GM12878 (cell line): ENCODE data around the gene SNX12. TPM values are rescaled to one million over a fixed set of nuclear protein-coding genes. Genes with fewer than 3 reads are reported as not detected.
A peak's percentile ranks its signal among the peaks of the same experiment; 100 is the strongest.

ENCODE experiments used
- ATF7 ChIP-seq: fragments of 450-650 bp; IDR thresholded peaks from 2 replicates; pipeline ENCODE4 v1.6.1; 2016; ENCODE audit warnings: low read depth, mild to moderate bottlenecking
- BACH1 ChIP-seq: fragments of 450-650 bp; IDR thresholded peaks from 2 replicates; pipeline ENCODE4 v1.6.1; 2017; ENCODE audit warnings: mild to moderate bottlenecking, borderline replicate concordance
- BRCA1 ChIP-seq: IDR thresholded peaks from 2 replicates; pipeline ENCODE4 v1.6.1; 2011; ENCODE audit warnings: low read depth, low read length, improper control_type of control experiment
- CBX5 ChIP-seq: sonication (generic); IDR thresholded peaks from 2 replicates; pipeline ENCODE4 v1.6.1; 2016; ENCODE audit warnings: low read depth, moderate library complexity, mild to moderate bottlenecking, inconsistent platforms
- CREB1 ChIP-seq: IDR thresholded peaks from 2 replicates; pipeline ENCODE4 v1.6.1; 2012; ENCODE audit warnings: low read depth, mild to moderate bottlenecking, inconsistent platforms
- GATAD2B ChIP-seq: fragments of 450-650 bp; conservative IDR thresholded peaks from 2 replicates; pipeline ENCODE4 v1.6.1; 2017; ENCODE audit warnings: low read depth, mild to moderate bottlenecking, moderate library complexity
- IKZF2 ChIP-seq, 2 experiments: fragments of 450-650 bp; IDR thresholded peaks; 2 replicates each; pipeline ENCODE4 v1.6.1; 2017; ENCODE audit warnings: mild to moderate bottlenecking in 2 of 2, moderate library complexity in 2 of 2
- IRF4 ChIP-seq: IDR thresholded peaks from 2 replicates; pipeline ENCODE4 v1.6.1; 2011; ENCODE audit warnings: low read depth, low read length
- JUND ChIP-seq: IDR thresholded peaks from 2 replicates; pipeline ENCODE4 v1.6.1; 2012; ENCODE audit warnings: low read depth, mild to moderate bottlenecking, low read length, improper control_type of control experiment, moderate library complexity
- MLLT1 ChIP-seq: fragments of 450-650 bp; IDR thresholded peaks from 2 replicates; pipeline ENCODE4 v1.6.1; 2016; ENCODE audit warnings: mild to moderate bottlenecking
- MTA3 ChIP-seq: IDR thresholded peaks from 2 replicates; pipeline ENCODE4 v1.6.1; 2012; ENCODE audit warnings: low read length, inconsistent platforms, borderline replicate concordance
- NFYB ChIP-seq: IDR thresholded peaks from 2 replicates; pipeline ENCODE4 v1.6.1; 2011; ENCODE audit warnings: low read depth, mild to moderate bottlenecking, low read length, improper control_type of control experiment, moderate library complexity; ENCODE audit not compliant: insufficient read depth
- NR2C2 ChIP-seq: IDR thresholded peaks from 2 replicates; pipeline ENCODE4 v1.6.1; 2011; ENCODE audit warnings: borderline replicate concordance, low read depth; ENCODE audit not compliant: control insufficient read depth, insufficient read length
- NRF1 ChIP-seq: conservative IDR thresholded peaks from 2 replicates; pipeline ENCODE4 v1.6.1; 2011; ENCODE audit warnings: mild to moderate bottlenecking, low read depth, low read length, improper control_type of control experiment
- PAX5 ChIP-seq: IDR thresholded peaks from 2 replicates; pipeline ENCODE4 v1.6.1; 2011; ENCODE audit warnings: low read depth, low read length, borderline replicate concordance
- PML ChIP-seq: IDR thresholded peaks from 2 replicates; pipeline ENCODE4 v1.6.1; 2012; ENCODE audit warnings: low read length, inconsistent platforms
- POU2F2 ChIP-seq: IDR thresholded peaks from 3 replicates; pipeline ENCODE4 v1.6.1; 2011; ENCODE audit warnings: low read depth, mild to moderate bottlenecking, low read length, borderline replicate concordance
- RELA ChIP-seq: fragments of 450-650 bp; IDR thresholded peaks from 2 replicates; pipeline ENCODE4 v1.8.0; 2014; ENCODE audit warnings: borderline replicate concordance; ENCODE audit not compliant: partially characterized antibody
- RFX5 ChIP-seq: IDR thresholded peaks from 2 replicates; pipeline ENCODE4 v1.6.1; 2011; ENCODE audit warnings: low read depth, low read length, improper control_type of control experiment
- SIN3A ChIP-seq: IDR thresholded peaks from 2 replicates; pipeline ENCODE4 v1.6.1; 2012; ENCODE audit warnings: low read depth, low read length, improper control_type of control experiment
- SMAD1 ChIP-seq: fragments of 450-650 bp; IDR thresholded peaks from 2 replicates; pipeline ENCODE4 v1.6.1; 2018; ENCODE audit warnings: mild to moderate bottlenecking, low read depth; ENCODE audit not compliant: partially characterized antibody
- SPI1 ChIP-seq: IDR thresholded peaks from 2 replicates; pipeline ENCODE4 v1.6.1; 2011; ENCODE audit warnings: low read depth, mild to moderate bottlenecking, low read length, moderate library complexity, borderline replicate concordance; ENCODE audit not compliant: insufficient read depth
- STAT3 ChIP-seq: IDR thresholded peaks from 2 replicates; pipeline ENCODE4 v1.6.1; 2011; ENCODE audit warnings: low read depth, low read length, improper control_type of control experiment
- TARDBP ChIP-seq: IDR thresholded peaks from 2 replicates; pipeline ENCODE4 v1.6.1; 2016; ENCODE audit warnings: borderline replicate concordance
- TCF3 ChIP-seq: IDR thresholded peaks from 2 replicates; pipeline ENCODE4 v1.6.1; 2012; ENCODE audit warnings: low read depth, mild to moderate bottlenecking, low read length, borderline replicate concordance; ENCODE audit not compliant: insufficient read depth
- ZBED1 ChIP-seq: IDR thresholded peaks from 2 replicates; pipeline ENCODE4 v1.6.1; 2016; ENCODE audit warnings: borderline replicate concordance
- polyA plus RNA-seq, 11 experiments: library from polyadenylated mRNA; depleted of rRNA in 4 of 11; unstranded in 6 of 11; stranded (reverse) in 5 of 11; fragments of >200 nt; fragmentation: Nextera tagmentation in 4 of 11; fragmentation: Illumina TruSeq in 1 of 11; extraction: Ambion mirVana in 4 of 11; extraction: Trizol in 1 of 11; gene quantifications; 1 replicate in 1 of 11; 2 replicates in 10 of 11; pipeline versions ENCODE4 v1.2.1 to v1.2.3, GENCODE V29; 2011 to 2016; ENCODE audit warnings: inconsistent platforms in 2 of 11, missing spikeins in 2 of 11, low read depth in 1 of 11
- total RNA-seq, 4 experiments: library from RNA; depleted of rRNA in 3 of 4; stranded (reverse); fragments of >200 nt in 3 of 4; fragmentation: Illumina TruSeq in 1 of 4; extraction: Trizol in 1 of 4; gene quantifications; 2 replicates each; pipeline versions ENCODE4 v1.2.1 to v1.2.3, GENCODE V29; 2013 to 2021
- TF ChIP-seq, protein P1 (sequence below): fragments of 450-650 bp; IDR thresholded peaks from 2 replicates; pipeline ENCODE4 v1.6.1; 2017; ENCODE audit warnings: low read depth, mild to moderate bottlenecking, moderate library complexity
- TF ChIP-seq, protein P2 (sequence below): IDR thresholded peaks from 2 replicates; pipeline ENCODE4 v1.6.1; 2012; ENCODE audit warnings: low read depth, low read length, improper control_type of control experiment

Gene SNX12
- total and polyA plus RNA-seq, 10 of the 15 experiments (the other 5 are each of a cell fraction or from before 2014, with no cell fraction given), result 4.4 to 50.4 (median 34.2) TPM

DNA sequence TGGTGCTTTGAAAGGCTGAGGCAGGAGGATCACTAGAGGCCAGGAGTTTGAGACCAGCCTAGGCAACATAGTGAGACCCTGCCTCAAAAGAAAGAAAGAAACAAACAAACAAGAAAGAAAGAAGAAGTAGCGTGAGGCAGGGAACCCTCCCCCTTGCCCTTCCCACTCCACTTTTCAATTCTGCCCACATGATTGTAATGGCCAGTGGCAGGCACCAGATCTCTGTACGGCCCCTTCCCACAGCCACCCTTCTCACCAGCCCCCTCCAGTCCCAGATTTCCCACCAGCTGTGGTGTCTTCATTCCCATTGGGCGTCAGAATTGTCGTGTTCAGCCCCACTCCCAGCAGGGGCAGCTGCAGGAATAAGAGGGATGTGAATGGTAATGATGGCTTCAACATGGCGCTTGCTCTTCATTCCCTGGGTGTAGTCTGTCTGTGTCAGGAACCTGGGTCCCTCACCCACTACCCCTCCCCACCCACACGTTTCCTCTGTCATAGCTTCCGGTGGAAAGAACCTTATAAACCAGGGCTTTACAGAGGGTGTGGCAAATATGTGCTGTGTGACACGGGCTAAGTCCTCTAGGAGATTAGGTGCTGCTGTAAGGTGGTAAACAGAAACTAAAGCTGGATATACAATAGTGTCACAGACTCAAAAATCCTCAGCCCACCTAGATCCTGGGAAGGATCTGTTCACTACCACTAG, 43.2 kb upstream of the SNX12 start, which contains the start of gene IL2RG (continued):
- TF ChIP-seq RFX5 (no peak), BACH1 (peak; percentile 36; the same call in 1 of the 2 replicates), MLLT1 (no peak), SPI1 (no peak), SMAD1 (peak; percentile 88), RELA (peak; percentile 94), PAX5 (no peak), SIN3A (0 out of 2 replicates have a peak, but pooled peaks have one; percentile 29), CBX5 (no peak), IRF4 (0 out of 2 replicates have a peak, but pooled peaks have one; percentile 14), NFYB (no peak), POU2F2 (peak; percentile 74; the same call in 2 of the 3 replicates), NRF1 (no peak), TARDBP (no peak), TCF3 (peak; percentile 18; the same call in 1 of the 2 replicates), GATAD2B (no peak), ATF7 (peak; percentile 78), CREB1 (peak; percentile 92), NR2C2 (no peak), STAT3 (no peak; the same call in 1 of the 2 replicates), BRCA1 (no peak), MTA3 (no peak), PML (peak; percentile 91; the same call in 1 of the 2 replicates), IKZF2 (IDR thresholded peaks at IDR 0.05) (peak; percentile 49 to 63; a peak in 3 of 4 replicates), ZBED1 (peak; percentile 48; the same call in 1 of the 2 replicates), JUND (no peak)
- TF ChIP-seq, protein P1, sequence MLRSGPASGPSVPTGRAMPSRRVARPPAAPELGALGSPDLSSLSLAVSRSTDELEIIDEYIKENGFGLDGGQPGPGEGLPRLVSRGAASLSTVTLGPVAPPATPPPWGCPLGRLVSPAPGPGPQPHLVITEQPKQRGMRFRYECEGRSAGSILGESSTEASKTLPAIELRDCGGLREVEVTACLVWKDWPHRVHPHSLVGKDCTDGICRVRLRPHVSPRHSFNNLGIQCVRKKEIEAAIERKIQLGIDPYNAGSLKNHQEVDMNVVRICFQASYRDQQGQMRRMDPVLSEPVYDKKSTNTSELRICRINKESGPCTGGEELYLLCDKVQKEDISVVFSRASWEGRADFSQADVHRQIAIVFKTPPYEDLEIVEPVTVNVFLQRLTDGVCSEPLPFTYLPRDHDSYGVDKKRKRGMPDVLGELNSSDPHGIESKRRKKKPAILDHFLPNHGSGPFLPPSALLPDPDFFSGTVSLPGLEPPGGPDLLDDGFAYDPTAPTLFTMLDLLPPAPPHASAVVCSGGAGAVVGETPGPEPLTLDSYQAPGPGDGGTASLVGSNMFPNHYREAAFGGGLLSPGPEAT, result peak; percentile 94
- TF ChIP-seq, protein P2, sequence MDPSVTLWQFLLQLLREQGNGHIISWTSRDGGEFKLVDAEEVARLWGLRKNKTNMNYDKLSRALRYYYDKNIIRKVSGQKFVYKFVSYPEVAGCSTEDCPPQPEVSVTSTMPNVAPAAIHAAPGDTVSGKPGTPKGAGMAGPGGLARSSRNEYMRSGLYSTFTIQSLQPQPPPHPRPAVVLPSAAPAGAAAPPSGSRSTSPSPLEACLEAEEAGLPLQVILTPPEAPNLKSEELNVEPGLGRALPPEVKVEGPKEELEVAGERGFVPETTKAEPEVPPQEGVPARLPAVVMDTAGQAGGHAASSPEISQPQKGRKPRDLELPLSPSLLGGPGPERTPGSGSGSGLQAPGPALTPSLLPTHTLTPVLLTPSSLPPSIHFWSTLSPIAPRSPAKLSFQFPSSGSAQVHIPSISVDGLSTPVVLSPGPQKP, result peak; percentile 85; the same call in 1 of the 2 replicates
